Mesendoderm (in vitro differentiated cells): ENCODE measurements around the gene EFHD1.

Experiments used
- DNase-seq: peaks from one replicate; pipeline ENCODE4 v3.0.0; 2013
- H2AK5ac ChIP-seq: 2 replicates; pipeline ENCODE4 v1.6.1; 2013; ENCODE audit warnings: low read length, inconsistent platforms
- H2BK120ac ChIP-seq: 2 replicates; pipeline ENCODE4 v1.6.1; 2013; ENCODE audit warnings: low read depth, mild to moderate bottlenecking, low read length, moderate library complexity, mixed read lengths
- H2BK15ac ChIP-seq: replicated peaks from 2 replicates; pipeline ENCODE4 v1.6.1; 2013; ENCODE audit warnings: low read depth, mild to moderate bottlenecking, moderate library complexity
- H2BK5ac ChIP-seq: 2 replicates; pipeline ENCODE4 v1.6.1; 2013; ENCODE audit warnings: low read length, inconsistent platforms
- H3K18ac ChIP-seq: 2 replicates; pipeline ENCODE4 v1.6.1; 2013; ENCODE audit warnings: mild to moderate bottlenecking, low read length, mixed read lengths
- H3K23ac ChIP-seq: one replicate; pipeline ENCODE4 v1.6.1; 2013; ENCODE audit warnings: low read length
- H3K27ac ChIP-seq: 2 replicates; pipeline ENCODE4 v1.5.1; 2013; ENCODE audit warnings: low read depth, mild to moderate bottlenecking, inconsistent platforms, low read length, moderate library complexity
- H3K27me3 ChIP-seq: 2 replicates; pipeline ENCODE4 v1.6.1; 2013; ENCODE audit warnings: low read length, control low read depth, mild to moderate bottlenecking, inconsistent platforms; ENCODE audit not compliant: insufficient read depth, poor library complexity
- H3K36me3 ChIP-seq: 2 replicates; pipeline ENCODE4 v1.6.1; 2013; ENCODE audit warnings: low read length, inconsistent platforms; ENCODE audit not compliant: control insufficient read depth, insufficient read depth
- H3K4ac ChIP-seq: one replicate; pipeline ENCODE4 v1.6.1; 2013; ENCODE audit warnings: low read depth, mild to moderate bottlenecking, low read length, moderate library complexity
- H3K4me1 ChIP-seq: 2 replicates; pipeline ENCODE4 v1.6.1; 2013; ENCODE audit warnings: low read depth, low read length, inconsistent platforms; ENCODE audit not compliant: control insufficient read depth
- H3K4me2 ChIP-seq: 2 replicates; pipeline ENCODE4 v1.6.1; 2013; ENCODE audit warnings: low read length
- H3K4me3 ChIP-seq: 2 replicates; pipeline ENCODE4 v1.5.1; 2013; ENCODE audit warnings: mild to moderate bottlenecking, low read length
- H3K56ac ChIP-seq: one replicate; pipeline ENCODE4 v1.6.1; 2013; ENCODE audit warnings: low read length
- H3K79me1 ChIP-seq: 2 replicates; pipeline ENCODE4 v1.6.1; 2013; ENCODE audit warnings: low read length, inconsistent platforms
- H3K79me2 ChIP-seq: 2 replicates; pipeline ENCODE4 v1.6.1; 2013; ENCODE audit warnings: mild to moderate bottlenecking, low read length; ENCODE audit not compliant: control insufficient read depth, insufficient read depth
- H3K9ac ChIP-seq: 2 replicates; pipeline ENCODE4 v1.6.1; 2013; ENCODE audit warnings: low read length, inconsistent platforms
- H4K5ac ChIP-seq: one replicate; pipeline ENCODE4 v1.6.1; 2013; ENCODE audit warnings: low read length
- H4K8ac ChIP-seq: one replicate; pipeline ENCODE4 v1.6.1; 2013; ENCODE audit warnings: low read depth, mild to moderate bottlenecking, control low read depth, low read length, moderate library complexity
- WGBS: extraction: QIAGEN DNeasy Blood & Tissue Kit; methylation state at CpG from one replicate; pipeline ENCODE4 v1.1.7; 2013; ENCODE audit warnings: low lambda C conversion rate, missing lambda C conversion rate; ENCODE audit not compliant: insufficient coverage; ENCODE audit errors: extremely low coverage; 5-methylcytosine and 5-hydroxymethylcytosine counted together

The EFHD1 gene

DNA sequence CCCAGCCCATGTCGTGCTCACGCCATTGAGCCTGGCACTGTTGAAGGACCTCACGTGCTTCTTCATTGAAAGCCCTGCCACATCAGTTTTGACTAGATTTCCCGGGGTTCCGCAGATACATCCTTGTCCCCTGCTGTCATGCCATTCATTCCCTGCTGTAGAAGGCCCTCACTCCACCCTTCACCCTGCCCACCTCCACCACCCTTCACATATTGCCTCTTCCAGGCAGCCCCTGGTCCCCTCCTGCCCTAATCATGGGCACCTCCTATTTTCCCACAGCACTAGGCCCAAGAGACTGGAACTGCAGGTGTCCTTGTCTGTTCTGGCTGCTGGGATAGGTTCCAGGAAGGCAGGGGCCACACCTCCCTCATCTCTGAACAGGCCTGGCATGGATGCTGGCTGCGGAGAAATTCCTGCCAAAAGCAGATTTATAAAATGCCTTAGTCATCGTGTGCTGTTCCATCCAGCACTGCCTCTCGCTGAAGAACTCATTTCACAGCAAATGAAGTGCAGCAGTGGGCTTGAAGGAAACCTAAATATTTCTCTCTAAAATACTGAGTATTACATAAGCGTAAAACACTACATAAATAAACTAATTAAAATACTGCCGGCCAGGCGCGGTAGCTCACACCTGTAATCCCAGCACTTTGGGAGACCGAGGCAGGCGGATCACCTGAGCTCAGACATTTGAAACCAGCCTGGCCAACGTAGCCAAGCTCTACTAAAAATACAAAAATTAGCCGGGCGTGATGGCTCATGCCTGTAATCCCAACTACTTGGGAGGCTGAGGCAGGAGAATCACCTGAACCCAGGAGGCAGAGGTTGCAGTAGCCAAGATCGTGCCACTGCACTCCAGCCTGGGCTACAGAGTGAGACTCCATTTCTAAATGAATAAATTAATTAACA lies 44.5 kb upstream of the EFHD1 start:
- H4K5ac ChIP-seq = no peak overlapping the region
- no peak overlapping the region for H4K8ac ChIP-seq
- H3K4me1 ChIP-seq = no peaks in the 10 kb centered on the region
- no peak overlapping the region for H3K4me2 ChIP-seq
- no CpG with 5 or more reads among the region's 18 CpGs for WGBS
- no peak overlapping the region for H2BK5ac ChIP-seq
- H3K23ac ChIP-seq = no peak overlapping the region
- no peaks in the 10 kb centered on the region for H3K36me3 ChIP-seq
- H3K4ac ChIP-seq = no peak overlapping the region
- H3K18ac ChIP-seq = no peak overlapping the region
- no peaks in the 10 kb centered on the region for H3K79me2 ChIP-seq
- no peak overlapping the region for H3K9ac ChIP-seq
- no peak for DNase-seq
- no peak overlapping the region for H2BK120ac ChIP-seq
- H3K56ac ChIP-seq = no peak overlapping the region
- H3K4me3 ChIP-seq = no peak overlapping the region
- H3K27ac ChIP-seq = no peak overlapping the region
- H3K79me1 ChIP-seq = no peaks in the 10 kb centered on the region
- H3K27me3 ChIP-seq = no peaks in the 10 kb centered on the region
- H2BK15ac ChIP-seq = no peak overlapping the region
- H2AK5ac ChIP-seq = no peak overlapping the region

DNA sequence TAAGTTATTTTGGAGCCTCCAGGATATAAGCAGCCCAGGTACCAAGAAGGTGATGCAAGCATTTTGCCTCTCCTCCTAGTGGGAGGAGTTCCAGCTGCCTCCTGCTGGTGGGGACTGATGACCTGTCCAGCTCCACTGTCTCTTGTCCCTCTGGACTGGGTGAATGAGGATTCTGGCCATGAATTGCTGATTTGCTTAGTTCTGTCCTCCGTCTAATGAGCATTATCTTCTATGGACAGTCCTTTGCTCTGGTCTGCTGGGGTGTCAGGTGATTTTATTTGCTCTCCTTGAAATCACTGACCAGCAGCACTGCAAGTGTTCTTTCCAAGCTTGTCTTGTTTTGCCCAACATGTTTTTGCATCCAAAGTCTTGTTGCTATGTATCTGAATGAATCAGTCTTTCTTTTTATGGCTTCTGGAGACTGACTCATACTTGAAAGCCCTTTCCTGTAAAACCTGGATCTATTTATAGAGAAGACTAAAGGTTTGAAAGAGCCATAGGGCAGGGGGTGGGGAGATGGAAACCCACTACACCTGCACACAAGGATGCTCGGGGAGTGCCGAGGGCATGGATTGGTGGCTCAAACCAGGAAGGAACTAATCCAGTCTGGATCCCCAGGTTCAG lies 40.5 kb upstream of the EFHD1 start:
- H2BK15ac ChIP-seq = no peak overlapping the region
- no peaks in the 10 kb centered on the region for H3K79me1 ChIP-seq
- no peaks in the 10 kb centered on the region for H3K27me3 ChIP-seq
- no peak overlapping the region for H2AK5ac ChIP-seq
- no peak overlapping the region for H3K4me2 ChIP-seq
- H2BK120ac ChIP-seq = no peak overlapping the region
- no peak overlapping the region for H3K4ac ChIP-seq
- DNase-seq = peak; percentile 31
- H3K56ac ChIP-seq = no peak overlapping the region
- H4K5ac ChIP-seq = no peak overlapping the region
- no peaks in the 10 kb centered on the region for H3K4me1 ChIP-seq
- no peaks in the 10 kb centered on the region for H3K36me3 ChIP-seq
- no peak overlapping the region for H4K8ac ChIP-seq
- H3K9ac ChIP-seq = no peak overlapping the region
- H3K23ac ChIP-seq = no peak overlapping the region
- no peak overlapping the region for H3K4me3 ChIP-seq
- H2BK5ac ChIP-seq = no peak overlapping the region
- H3K79me2 ChIP-seq = no peaks in the 10 kb centered on the region
- no CpG with 5 or more reads among the region's 3 CpGs for WGBS
- H3K18ac ChIP-seq = no peak overlapping the region
- no peak overlapping the region for H3K27ac ChIP-seq

DNA sequence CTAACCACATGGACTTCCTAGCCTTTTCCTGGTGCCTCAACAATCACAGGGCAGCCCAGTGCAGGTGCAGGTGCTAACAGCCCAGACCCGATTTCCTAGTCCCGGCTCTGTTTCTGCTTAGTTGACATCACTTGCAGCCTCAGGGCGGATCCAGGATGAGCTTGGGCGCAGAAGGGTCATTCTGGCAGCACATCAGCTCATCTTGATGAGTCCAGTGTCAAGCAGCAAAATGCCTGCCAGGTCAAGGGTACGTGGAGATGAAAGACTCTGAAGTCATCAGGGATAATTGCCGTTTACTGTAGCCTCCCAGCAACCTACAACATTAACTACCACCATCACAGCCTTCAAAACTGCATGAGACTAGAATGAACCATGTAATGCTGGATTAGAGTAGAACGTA lies 39.4 kb upstream of the EFHD1 start:
- H3K56ac ChIP-seq = no peak overlapping the region
- WGBS = no CpG with 5 or more reads among the region's 7 CpGs
- no peaks in the 10 kb centered on the region for H3K79me1 ChIP-seq
- no peaks in the 10 kb centered on the region for H3K36me3 ChIP-seq
- H2BK5ac ChIP-seq = no peak overlapping the region
- H2BK15ac ChIP-seq = no peak overlapping the region
- H3K27ac ChIP-seq = no peak overlapping the region
- H3K9ac ChIP-seq = no peak overlapping the region
- H2BK120ac ChIP-seq = no peak overlapping the region
- H4K8ac ChIP-seq = no peak overlapping the region
- no peak overlapping the region for H3K18ac ChIP-seq
- no peak overlapping the region for H3K4me2 ChIP-seq
- no peak for DNase-seq
- no peak overlapping the region for H2AK5ac ChIP-seq
- no peaks in the 10 kb centered on the region for H3K79me2 ChIP-seq
- H3K4me3 ChIP-seq = no peak overlapping the region
- no peak overlapping the region for H4K5ac ChIP-seq
- no peaks in the 10 kb centered on the region for H3K27me3 ChIP-seq
- H3K4me1 ChIP-seq = no peaks in the 10 kb centered on the region
- H3K4ac ChIP-seq = no peak overlapping the region
- H3K23ac ChIP-seq = no peak overlapping the region

DNA sequence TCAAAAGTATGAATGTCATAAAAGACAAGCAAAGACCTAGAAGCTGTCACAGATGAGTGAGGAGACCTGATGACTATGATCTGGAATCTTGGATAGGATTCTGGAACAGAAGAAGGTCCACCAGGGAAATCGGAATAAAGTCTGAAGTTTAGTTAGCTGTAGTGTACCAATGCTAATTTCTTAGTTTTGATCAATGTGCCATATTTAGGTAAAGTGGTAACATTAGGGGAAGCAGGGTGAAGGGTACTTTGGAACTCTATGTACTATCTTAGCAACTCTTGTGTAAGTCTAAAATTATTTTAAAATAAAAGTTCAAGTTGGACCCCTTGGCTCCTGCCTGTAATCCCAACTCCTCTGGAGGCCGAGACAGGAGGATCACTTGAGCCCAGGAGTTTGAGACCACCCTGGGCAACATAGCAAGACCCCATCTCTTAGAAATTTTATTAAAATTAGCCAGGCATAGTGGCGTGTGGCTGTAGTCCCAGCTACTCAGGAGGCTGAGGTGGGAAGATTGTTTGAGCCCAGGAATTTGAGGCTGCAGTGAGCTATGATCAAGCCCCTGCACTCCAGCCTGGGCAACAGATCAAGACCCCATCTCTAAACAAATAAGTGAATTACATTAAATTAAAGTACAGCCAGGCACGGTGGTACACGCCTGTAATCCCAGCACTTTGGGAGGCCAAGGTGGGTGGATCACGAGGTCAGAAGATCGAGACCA lies 35.9 kb upstream of the EFHD1 start:
- Histone ChIP-seq H4K8ac (no peak overlapping the region), H2BK15ac (no peak overlapping the region), H3K27ac (no peak overlapping the region), H3K56ac (no peak overlapping the region), H3K79me2 (no peaks in the 10 kb centered on the region), H2BK120ac (no peak overlapping the region), H2BK5ac (no peak overlapping the region), H3K23ac (no peak overlapping the region), H3K9ac (no peak overlapping the region), H3K36me3 (no peaks in the 10 kb centered on the region), H3K4ac (no peak overlapping the region), H3K4me1 (no peaks in the 10 kb centered on the region), H4K5ac (no peak overlapping the region), H2AK5ac (no peak overlapping the region), H3K27me3 (no peaks in the 10 kb centered on the region), H3K4me2 (no peak overlapping the region), H3K79me1 (no peaks in the 10 kb centered on the region), H3K18ac (no peak overlapping the region), H3K4me3 (no peak overlapping the region)
- no peak for DNase-seq
- WGBS = no CpG with 5 or more reads among the region's 7 CpGs

DNA sequence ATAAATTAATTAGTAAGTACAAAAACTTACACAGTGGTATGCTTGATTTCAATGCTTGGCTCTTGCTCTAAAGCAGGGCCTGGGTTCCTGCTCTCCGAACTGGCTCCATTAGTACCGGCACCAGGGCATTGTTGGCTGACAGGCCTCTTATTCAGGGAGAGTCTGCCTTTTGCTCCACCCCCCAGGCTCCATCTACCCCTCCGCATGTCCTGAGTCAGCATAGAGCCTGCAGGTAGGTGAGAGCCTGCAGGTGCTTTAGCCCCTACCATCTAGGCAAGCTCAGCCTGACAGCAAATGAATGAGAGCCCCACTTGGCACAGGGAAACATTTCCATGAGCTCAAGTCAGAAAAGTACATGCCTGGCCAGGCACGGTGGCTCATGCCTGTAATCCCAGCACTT lies 35.1 kb upstream of the EFHD1 start:
- H3K36me3 ChIP-seq = no peaks in the 10 kb centered on the region
- H3K9ac ChIP-seq = no peak overlapping the region
- no peaks in the 10 kb centered on the region for H3K79me2 ChIP-seq
- no peak overlapping the region for H2AK5ac ChIP-seq
- H2BK120ac ChIP-seq = no peak overlapping the region
- H3K4me3 ChIP-seq = no peak overlapping the region
- H3K4ac ChIP-seq = no peak overlapping the region
- no peak overlapping the region for H4K5ac ChIP-seq
- H3K4me1 ChIP-seq = no peaks in the 10 kb centered on the region
- no peak for DNase-seq
- no peak overlapping the region for H2BK5ac ChIP-seq
- no peak overlapping the region for H3K27ac ChIP-seq
- no peak overlapping the region for H3K56ac ChIP-seq
- no peak overlapping the region for H4K8ac ChIP-seq
- H3K27me3 ChIP-seq = no peaks in the 10 kb centered on the region
- no peak overlapping the region for H3K4me2 ChIP-seq
- WGBS = no CpG with 5 or more reads among the region's 4 CpGs
- no peak overlapping the region for H3K23ac ChIP-seq
- H2BK15ac ChIP-seq = no peak overlapping the region
- H3K18ac ChIP-seq = no peak overlapping the region
- no peaks in the 10 kb centered on the region for H3K79me1 ChIP-seq
